DOHH2 (cell line): ENCODE results near the gene BLID.
A peak's percentile ranks its signal among the peaks of the same experiment; 100 is the strongest.

ENCODE experiments used
- H3F3A ChIP-seq: fragments of 200-600 bp; sonication (generic), shearing (Covaris generic); 2 replicates; pipeline ENCODE4 v1.6.0; 2016; ENCODE audit warnings: antibody characterized with exemption, mild to moderate bottlenecking; ENCODE audit not compliant: control insufficient read depth, insufficient read depth
- H3K27ac ChIP-seq: fragments of 200-600 bp; sonication (generic); 2 replicates; pipeline ENCODE4 v1.5.1; 2014; ENCODE audit warnings: low read depth, mild to moderate bottlenecking, low read length, moderate library complexity
- H3K27me3 ChIP-seq: fragments of 200-600 bp; sonication (generic); 2 replicates; pipeline ENCODE4 v1.6.1; 2014; ENCODE audit warnings: mild to moderate bottlenecking, low read length, mixed read lengths; ENCODE audit not compliant: control insufficient read depth
- H3K36me3 ChIP-seq: fragments of 200-600 bp; sonication (generic); 2 replicates; pipeline ENCODE4 v1.6.1; 2014; ENCODE audit warnings: mild to moderate bottlenecking, low read length, moderate library complexity, mixed read lengths; ENCODE audit not compliant: control insufficient read depth
- H3K4me1 ChIP-seq: fragments of 200-600 bp; sonication (generic); 2 replicates; pipeline ENCODE4 v1.6.1; 2014; ENCODE audit warnings: mild to moderate bottlenecking, low read length, mixed read lengths; ENCODE audit not compliant: control insufficient read depth
- H3K4me2 ChIP-seq: fragments of 200-600 bp; sonication (generic); 2 replicates; pipeline ENCODE4 v1.6.0; 2014; ENCODE audit warnings: mild to moderate bottlenecking, low read length, moderate library complexity
- H3K4me3 ChIP-seq: fragments of 200-600 bp; sonication (generic); 2 replicates; pipeline ENCODE4 v1.5.1; 2014; ENCODE audit warnings: mild to moderate bottlenecking, low read length, mixed read lengths
- H3K79me2 ChIP-seq: fragments of 200-600 bp; sonication (generic); 2 replicates; pipeline ENCODE4 v1.6.1; 2014; ENCODE audit warnings: mild to moderate bottlenecking, low read length, mixed read lengths; ENCODE audit not compliant: control insufficient read depth
- H3K9me2 ChIP-seq: fragments of 200-600 bp; sonication (generic); replicated peaks from 2 replicates; pipeline ENCODE4 v1.6.1; 2014; ENCODE audit warnings: mild to moderate bottlenecking, low read length, mixed read lengths; ENCODE audit not compliant: control insufficient read depth
- H3K9me3 ChIP-seq: fragments of 200-600 bp; sonication (generic); 2 replicates; pipeline ENCODE4 v1.6.1; 2014; ENCODE audit warnings: antibody characterized with exemption, low read length, mixed read lengths; ENCODE audit not compliant: control insufficient read depth, insufficient read depth
- H4K20me1 ChIP-seq: fragments of 200-600 bp; sonication (generic); 2 replicates; pipeline ENCODE4 v1.6.0; 2014; ENCODE audit warnings: low read depth, mild to moderate bottlenecking, antibody characterized with exemption, low read length, moderate library complexity; ENCODE audit not compliant: control insufficient read depth, insufficient read depth
- EZH2phosphoT487 ChIP-seq: fragments of 200-600 bp; sonication (generic); IDR thresholded peaks from 2 replicates; pipeline ENCODE4 v1.6.1; 2017; ENCODE audit warnings: borderline replicate concordance, mild to moderate bottlenecking, antibody characterized with exemption, low read length, moderate library complexity, mixed read lengths
- TF ChIP-seq, protein P1 (sequence below): fragments of 200-600 bp; sonication (generic); IDR thresholded peaks from one replicate; pipeline ENCODE4 v1.5.1; 2014; ENCODE audit warnings: antibody characterized with exemption, mild to moderate bottlenecking, low read depth, low read length; ENCODE audit not compliant: poor library complexity, severe bottlenecking

Gene BLID

DNA sequence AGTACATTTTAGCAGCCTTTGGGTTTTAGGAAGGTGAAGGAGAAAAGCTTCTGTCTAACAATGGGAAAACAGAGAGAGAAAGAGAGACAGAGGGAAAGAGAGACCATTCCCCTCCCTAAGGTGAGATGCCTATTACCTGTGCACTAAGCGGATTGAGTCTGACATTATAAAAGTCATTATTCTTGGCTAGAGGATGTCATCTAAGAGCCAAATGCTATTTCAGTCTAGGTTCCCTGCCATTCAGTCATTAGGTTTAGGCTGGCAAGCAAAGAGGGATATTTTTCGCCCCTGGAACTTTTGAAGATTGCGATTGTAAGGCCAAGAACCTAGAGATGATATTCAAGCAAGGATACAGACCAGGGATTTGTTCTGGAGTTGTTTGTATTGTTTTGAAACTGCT, 7.2 kb downstream of the BLID start:
- Histone ChIP-seq H3K27ac (no peak overlapping the region), H3F3A (no peaks in the 10 kb centered on the region), H3K36me3 (no peaks in the 10 kb centered on the region), H4K20me1 (no peaks in the 10 kb centered on the region), H3K4me1 (peaks cover 4% of the 10 kb centered on the region), H3K27me3 (peaks cover 3% of the 10 kb centered on the region; the same call in 1 of the 2 replicates), H3K4me3 (no peak overlapping the region), H3K9me3 (no peaks in the 10 kb centered on the region), H3K9me2 (no peaks in the 10 kb centered on the region), H3K4me2 (no peak overlapping the region), H3K79me2 (no peaks in the 10 kb centered on the region)
- TF ChIP-seq, protein P1, sequence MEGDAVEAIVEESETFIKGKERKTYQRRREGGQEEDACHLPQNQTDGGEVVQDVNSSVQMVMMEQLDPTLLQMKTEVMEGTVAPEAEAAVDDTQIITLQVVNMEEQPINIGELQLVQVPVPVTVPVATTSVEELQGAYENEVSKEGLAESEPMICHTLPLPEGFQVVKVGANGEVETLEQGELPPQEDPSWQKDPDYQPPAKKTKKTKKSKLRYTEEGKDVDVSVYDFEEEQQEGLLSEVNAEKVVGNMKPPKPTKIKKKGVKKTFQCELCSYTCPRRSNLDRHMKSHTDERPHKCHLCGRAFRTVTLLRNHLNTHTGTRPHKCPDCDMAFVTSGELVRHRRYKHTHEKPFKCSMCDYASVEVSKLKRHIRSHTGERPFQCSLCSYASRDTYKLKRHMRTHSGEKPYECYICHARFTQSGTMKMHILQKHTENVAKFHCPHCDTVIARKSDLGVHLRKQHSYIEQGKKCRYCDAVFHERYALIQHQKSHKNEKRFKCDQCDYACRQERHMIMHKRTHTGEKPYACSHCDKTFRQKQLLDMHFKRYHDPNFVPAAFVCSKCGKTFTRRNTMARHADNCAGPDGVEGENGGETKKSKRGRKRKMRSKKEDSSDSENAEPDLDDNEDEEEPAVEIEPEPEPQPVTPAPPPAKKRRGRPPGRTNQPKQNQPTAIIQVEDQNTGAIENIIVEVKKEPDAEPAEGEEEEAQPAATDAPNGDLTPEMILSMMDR, result no peak
- no peak for TF ChIP-seq EZH2phosphoT487

- no peaks in the 10 kb centered on the region for H3F3A ChIP-seq
- peaks cover 6% of the 10 kb centered on the region for H3K27me3 ChIP-seq
- H3K4me3 ChIP-seq, result no peak overlapping the region
- H3K4me1 ChIP-seq, result peaks cover 4% of the 10 kb centered on the region
- peak overlapping the region; percentile 29; the same call in 1 of the 2 replicates for H3K4me2 ChIP-seq
- no peaks in the 10 kb centered on the region for H3K9me3 ChIP-seq
- no peaks in the 10 kb centered on the region for H3K79me2 ChIP-seq
- no peak overlapping the region for H3K27ac ChIP-seq
- no peaks in the 10 kb centered on the region for H3K9me2 ChIP-seq
- H3K36me3 ChIP-seq, result no peaks in the 10 kb centered on the region
- H4K20me1 ChIP-seq, result no peaks in the 10 kb centered on the region
- no peak for TF ChIP-seq EZH2phosphoT487
- TF ChIP-seq, protein P1, result peak; percentile 81
Measured at GRCh38 chr11:122108192-122108799, 7.7 kb downstream of the BLID start.

DNA sequence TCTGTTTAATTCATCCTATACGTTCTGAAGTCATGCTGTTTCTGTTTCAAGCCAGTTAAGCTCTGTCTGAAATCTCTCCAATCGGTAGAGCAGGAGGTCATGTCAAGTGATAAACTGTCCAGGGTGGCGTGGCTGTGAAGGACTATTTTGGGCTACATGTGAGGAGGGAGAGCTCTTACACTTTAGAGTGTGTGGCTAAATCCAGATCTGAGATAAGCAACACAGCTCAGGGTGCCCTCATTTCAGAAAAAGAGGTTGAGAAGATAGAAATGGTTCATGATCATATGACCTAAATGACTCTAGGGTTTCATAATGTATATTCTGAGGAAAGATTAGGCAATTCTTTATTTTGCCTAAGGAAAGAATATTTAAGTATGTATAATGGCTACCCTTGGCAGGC, 8.4 kb downstream of the BLID start:
- H3K4me1 ChIP-seq, result peaks cover 4% of the 10 kb centered on the region
- no peaks in the 10 kb centered on the region for H3F3A ChIP-seq
- no peaks in the 10 kb centered on the region for H4K20me1 ChIP-seq
- no peaks in the 10 kb centered on the region for H3K9me2 ChIP-seq
- no peak overlapping the region for H3K4me3 ChIP-seq
- no peaks in the 10 kb centered on the region for H3K9me3 ChIP-seq
- H3K27ac ChIP-seq, result no peak overlapping the region
- peaks cover 12% of the 10 kb centered on the region for H3K27me3 ChIP-seq
- H3K36me3 ChIP-seq, result no peaks in the 10 kb centered on the region
- TF ChIP-seq, protein P1, result no peak
- no peak for TF ChIP-seq EZH2phosphoT487
- no peak overlapping the region for H3K4me2 ChIP-seq
- no peaks in the 10 kb centered on the region for H3K79me2 ChIP-seq

DNA sequence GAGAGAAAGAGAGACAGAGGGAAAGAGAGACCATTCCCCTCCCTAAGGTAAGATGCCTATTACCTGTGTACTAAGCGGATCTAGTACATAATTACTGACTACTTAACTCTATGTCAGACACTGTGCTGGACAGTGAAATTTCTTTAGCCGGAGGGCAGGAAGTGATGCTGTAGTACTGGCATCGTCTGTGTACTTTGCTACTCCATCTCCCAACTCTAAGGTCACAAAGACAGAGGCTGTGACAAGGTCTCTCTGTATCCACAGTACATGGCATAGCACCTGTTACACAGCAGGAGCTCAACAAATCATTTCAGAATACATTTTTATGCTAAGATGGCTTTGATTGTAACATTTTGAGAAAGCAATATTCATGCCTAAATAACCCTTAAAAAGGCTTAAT, 9.0 kb downstream of the BLID start:
- no peaks in the 10 kb centered on the region for H4K20me1 ChIP-seq
- H3K36me3 ChIP-seq, result no peaks in the 10 kb centered on the region
- no peak overlapping the region for H3K4me3 ChIP-seq
- no peaks in the 10 kb centered on the region for H3K9me2 ChIP-seq
- H3K27me3 ChIP-seq, result peaks cover 15% of the 10 kb centered on the region
- no peak overlapping the region for H3K4me2 ChIP-seq
- no peaks in the 10 kb centered on the region for H3K79me2 ChIP-seq
- TF ChIP-seq, protein P1, result no peak
- no peak for TF ChIP-seq EZH2phosphoT487
- no peak overlapping the region for H3K27ac ChIP-seq
- no peaks in the 10 kb centered on the region for H3K9me3 ChIP-seq
- H3F3A ChIP-seq, result no peaks in the 10 kb centered on the region
- H3K4me1 ChIP-seq, result peaks cover 4% of the 10 kb centered on the region
